DMS 273 (cell line): Measurements from ENCODE around the gene MESD.
"Not testable (repeated sequence)": the region's sequence is repeated elsewhere in the genome, so short reads cannot be mapped to it uniquely, and the experiment has no call there.

ENCODE experiments used
- DNase-seq: peaks from one replicate; lab custom pipeline; 2025; ENCODE audit not compliant: unreplicated experiment; lab: John Stamatoyannopoulos, UW

The MESD gene

DNA sequence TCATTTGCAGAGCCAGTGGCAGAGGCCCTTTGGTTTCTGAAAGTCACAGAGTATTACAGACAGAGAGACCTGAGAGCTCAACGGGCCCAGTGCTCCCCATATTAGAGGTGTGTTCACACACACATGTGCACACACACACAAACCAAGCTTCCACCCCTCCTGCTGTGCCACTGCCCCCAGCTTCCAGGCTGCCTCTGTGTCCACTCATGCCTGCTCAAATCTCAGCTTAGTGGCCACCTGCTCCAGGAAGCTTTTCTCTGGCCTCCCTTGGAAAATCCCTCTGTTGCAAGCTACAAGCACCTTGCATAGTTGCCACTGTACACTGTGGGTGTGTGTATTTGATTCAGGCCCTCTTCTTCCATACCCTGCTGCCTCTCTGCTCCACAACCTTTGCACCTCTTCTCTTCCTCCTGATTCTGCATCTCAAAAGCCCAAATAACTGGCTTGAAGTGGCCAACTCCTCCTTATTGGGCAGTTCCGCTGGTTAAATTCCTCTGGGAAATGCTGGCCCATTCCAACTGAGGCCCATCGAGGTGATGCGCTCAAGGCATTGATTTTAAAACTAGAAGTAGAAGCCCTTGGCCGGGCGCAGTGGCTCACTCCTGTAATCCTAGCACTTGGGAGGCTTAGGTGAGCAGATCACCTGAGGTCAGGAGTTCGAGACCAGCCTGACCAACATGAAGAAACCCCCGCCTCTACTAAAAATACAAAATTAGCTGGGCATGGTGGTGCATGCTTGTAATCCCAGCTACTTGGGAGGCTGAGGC lies 23.0 kb downstream of the MESD start:
- no peak for DNase-seq

DNA sequence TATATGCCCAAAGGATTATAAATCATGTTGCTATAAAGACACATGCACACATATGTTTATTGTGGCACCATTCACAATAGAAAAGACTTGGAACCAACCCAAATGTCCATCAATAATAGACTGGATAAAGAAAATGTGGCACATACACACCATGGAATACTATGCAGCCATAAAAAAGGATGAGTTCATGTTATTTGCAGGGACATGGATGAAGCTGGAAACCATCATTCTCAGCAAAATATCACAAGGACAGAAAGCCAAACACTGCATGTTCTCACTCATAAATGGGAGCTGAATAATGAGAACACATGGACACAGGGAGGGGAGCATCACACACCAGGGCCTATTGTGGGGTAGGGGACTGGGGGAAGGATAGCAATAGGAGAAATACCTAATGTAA lies 24.2 kb downstream of the MESD start:
- DNase-seq: not testable (repeated sequence)

DNA sequence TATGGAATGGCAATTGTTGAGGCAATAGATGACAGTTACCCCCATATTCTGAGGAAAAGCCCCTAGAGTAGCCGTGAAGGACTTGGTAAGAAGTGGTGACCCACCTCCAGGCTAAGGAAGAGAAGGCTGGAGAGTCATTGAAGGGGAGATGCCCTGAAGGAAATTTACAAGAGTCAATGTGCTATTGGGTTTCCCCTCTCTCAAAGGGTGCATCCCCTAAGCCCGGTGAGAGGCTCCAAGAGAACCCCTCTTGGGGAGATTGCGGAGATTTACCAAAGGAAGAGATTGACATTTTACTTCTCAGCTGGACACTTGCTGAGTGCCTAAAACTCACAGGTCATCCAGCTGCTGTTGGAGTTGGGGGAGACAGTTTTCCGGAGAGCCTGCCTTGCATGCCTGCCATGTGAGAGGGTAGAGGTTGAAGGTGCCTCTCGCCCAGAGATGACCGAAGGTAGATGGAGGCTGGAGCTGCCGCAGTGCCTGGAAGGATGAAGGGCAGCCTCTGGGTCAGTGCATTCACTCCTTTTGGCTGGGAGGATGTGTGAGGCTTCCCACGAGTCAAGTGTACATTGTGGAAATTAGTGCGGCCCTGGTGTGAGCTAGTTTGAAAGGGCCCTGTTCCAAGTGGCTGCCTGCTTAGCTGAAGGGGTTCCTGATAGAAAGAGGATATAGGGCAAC lies 30.7 kb downstream of the MESD start:
- DNase-seq: no peak

DNA sequence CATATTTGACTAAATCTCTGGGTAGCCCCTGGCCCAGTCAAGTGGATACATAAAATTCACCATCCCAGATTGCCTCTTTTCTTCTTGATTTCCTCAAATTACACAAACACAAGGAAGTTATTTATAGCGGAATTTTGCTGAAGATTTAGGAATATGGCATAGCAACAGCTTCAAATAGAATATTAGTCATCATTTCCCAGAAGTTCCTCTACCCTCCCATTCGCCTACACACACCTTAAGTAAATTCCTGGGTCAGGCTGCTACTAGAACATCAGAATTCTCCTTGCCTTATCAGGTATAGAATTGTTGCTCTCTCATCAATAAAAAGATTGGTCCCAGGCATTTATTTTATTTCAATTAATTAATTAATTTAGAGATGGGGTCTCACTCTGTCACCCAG lies 31.6 kb downstream of the MESD start:
- DNase-seq: no peak

DNA sequence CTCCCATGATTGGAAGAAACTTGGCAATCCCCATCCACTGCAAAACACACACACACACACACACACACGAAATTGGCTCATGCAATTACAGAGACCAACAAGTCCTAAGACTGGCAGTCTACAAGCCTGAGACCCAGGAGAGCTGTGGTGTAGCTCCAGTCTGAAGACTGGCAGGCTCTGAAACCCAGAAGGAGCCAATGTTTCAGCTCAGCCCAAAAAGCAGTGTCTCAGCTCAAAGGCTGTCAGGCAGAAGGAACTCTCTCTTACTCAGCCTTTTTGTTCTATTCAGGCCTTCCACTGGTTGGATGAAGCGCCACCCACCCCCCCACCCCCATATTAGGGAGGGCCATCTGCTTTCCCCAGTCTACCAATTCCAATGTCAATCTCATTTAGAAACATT lies 32.1 kb downstream of the MESD start:
- peak; percentile 46 for DNase-seq

DNA sequence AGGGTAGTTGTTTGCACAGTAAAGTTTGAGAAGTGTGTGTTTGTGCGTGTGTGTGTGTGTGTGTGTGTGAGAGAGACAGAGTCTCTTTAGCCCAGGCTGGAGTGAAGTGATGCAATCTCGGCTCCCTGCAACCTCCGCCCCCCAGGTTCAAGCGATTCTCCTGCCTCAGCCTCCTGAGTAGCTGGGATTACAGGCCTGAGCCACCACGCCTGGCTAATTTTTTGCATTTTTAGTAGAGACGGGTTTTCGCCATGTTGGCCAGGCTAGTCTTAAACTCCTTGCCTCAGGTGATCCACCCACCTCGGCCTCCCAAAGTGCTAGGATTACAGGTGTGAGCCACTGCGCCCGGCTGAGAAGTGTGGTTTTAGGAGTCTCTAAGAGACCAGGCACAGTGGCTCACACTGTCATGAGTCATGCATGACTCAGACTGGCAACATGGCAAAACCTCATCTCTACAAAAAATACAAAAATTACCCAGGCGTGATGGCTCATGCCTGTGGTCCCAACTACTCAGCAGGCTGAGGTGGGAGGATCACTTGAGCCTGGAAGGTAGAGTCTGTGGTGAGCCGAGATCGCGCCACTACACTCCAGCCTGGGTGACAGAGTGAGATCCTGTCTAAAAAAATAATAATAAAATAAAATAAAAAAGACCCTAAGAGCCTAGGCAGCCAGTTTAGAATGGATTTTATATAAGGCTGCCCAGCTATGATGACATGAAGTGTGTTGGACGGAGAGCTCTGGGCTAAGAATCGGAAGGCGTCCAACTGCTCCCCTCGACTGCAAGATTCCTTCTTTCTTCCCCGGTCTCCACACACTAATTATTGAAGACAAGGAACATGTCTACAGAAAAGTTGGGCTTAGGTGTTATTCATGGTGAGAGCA lies 33.8 kb downstream of the MESD start:
- DNase-seq: not testable (repeated sequence)

DNA sequence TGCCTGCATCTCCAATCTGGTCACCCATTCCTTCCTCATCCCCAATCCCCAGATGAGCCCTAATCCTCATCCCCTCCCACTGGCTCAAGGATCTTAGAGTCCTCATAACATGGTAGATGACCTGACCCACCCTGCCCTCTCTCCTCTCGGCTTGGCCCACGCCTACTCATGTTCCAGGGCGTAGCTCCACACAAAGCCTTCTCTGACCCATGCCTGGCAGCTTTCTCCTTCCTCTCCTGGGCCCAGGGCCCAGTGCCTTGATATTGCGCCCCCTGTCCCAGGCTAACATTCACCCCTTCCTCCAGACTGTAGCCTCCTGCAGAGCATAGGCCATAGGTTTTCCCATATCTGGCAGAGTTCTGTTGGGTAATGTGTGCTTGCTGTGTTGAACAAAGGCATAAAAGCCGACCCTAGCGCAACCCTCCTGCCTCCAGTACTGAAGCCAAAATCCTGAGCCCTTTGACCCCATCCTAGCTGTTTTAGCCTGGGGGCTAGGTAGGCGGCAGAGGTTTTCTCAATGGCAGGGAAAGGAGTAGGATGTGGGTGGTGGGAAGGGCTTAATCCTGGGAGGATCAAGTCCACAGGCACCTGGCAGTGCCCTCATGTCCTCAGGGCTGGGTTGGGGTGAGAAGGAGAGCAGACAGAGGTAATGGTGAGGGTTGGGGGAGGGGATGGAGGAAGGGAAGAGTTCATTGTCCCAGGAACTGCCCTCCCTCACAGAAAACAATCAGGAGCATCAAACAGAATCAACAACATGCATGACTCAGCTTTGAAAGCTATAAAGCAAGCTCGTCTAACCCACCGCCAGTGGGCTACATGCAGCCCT lies 35.5 kb downstream of the MESD start:
- DNase-seq: no peak

DNA sequence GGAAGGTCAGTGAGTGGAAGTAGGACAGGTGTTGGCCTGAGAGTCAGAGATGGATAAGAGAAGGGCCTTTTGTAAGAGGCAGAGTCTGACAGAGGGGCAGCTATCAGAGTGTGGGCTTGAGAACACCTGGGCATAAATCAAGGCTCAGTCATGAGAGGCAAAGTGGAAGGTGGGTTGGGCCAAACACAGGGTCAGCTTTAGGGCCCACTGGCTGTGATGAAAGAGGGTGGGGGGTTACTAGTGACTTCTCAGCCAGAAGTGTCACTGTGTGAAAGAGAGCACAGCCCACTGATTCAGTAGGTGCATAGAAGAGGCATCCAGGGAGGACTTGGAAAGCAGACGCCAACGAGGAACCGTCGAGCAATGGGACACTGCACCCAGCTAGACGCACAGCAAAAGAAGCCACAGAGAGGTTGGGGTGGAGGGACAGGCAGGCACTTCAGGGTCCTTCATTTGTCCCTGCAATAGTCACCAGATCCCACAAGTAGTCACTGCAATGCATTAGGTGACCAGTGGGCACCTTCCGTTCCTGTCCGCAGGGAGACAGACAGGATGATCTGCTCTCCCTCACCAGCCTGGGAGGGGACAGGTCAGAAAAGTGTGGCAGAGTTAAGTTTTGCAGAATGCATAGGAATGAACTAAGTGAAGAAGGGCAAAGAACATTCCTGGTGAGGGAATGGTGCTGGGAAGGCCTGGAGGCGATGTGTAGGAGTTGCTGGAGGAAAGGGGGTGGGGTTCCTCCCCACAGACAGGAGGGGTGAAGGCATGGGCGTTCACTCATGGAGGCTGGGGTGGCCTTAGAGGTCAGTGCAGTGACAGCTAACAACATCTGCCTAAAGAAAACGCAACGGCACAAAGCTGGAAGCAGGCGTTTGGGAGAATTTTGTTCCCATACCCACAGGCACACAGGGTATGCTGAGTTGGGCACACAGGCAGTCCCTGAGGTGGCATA lies 36.3 kb downstream of the MESD start:
- DNase-seq: no peak

DNA sequence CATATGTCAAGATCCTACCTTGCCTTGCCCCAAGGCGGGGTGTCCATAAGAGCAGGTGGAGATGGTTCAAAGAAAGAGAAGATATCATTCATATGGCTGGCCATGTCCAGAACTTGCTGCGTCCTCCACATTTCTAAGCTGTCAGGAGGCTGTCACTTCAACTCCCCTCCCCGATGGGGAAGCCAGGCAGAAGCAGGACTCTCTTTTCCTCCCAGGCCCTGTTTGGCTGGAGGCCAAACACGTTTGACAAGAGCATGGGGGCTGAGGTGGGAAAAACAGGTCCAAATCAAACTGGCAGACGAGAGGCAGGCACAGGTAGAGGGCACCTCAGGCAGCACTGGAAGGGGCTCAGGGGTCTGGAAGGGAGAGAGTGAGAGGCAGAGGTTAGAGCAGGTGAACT lies 37.7 kb downstream of the MESD start:
- no peak for DNase-seq

DNA sequence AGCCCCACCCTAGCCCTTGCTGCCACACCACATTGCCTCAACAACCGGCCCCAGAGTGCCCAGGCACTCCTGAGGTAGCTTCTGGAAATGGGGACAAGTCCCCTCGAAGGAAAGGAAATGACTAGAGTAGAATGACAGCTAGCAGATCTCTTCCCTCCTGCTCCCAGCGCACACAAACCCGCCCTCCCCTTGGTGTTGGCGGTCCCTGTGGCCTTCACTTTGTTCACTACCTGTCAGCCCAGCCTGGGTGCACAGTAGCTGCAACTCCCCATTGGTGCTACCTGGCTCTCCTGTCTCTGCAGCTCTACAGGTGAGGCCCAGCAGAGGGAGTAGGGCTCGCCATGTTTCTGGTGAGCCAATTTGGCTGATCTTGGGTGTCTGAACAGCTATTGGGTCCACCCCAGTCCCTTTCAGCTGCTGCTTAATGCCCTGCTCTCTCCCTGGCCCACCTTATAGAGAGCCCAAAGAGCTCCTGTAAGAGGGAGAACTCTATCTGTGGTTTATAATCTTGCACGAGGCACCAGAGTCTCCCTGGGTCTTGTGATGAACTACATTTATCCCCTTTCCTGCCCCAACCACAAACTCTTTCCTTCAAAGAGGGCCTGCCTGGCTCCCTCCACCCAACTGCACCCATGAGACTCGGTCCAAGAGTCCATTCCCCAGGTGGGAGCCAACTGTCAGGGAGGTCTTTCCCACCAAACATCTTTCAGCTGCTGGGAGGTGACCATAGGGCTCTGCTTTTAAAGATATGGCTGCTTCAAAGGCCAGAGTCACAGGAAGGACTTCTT lies 39.1 kb downstream of the MESD start:
- no peak for DNase-seq

DNA sequence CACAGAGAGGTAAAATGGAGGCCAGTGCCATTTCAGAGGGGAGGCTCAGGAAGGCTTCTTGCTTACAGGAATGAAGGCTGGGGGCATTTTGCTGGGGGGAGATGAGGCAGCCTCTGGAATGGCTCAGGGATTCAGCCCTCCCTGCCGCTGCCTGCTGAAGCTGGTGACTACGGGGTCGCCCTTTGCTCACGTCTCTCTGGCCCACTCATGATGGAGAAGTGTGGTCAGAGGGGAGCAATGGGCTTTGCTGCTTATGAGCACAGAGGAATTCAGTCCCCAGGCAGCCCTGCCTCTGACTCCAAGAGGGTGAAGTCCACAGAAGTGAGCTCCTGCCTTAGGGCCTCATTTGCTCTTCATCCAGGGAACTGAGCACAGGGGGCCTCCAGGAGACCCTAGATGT lies 39.9 kb downstream of the MESD start:
- no peak for DNase-seq

DNA sequence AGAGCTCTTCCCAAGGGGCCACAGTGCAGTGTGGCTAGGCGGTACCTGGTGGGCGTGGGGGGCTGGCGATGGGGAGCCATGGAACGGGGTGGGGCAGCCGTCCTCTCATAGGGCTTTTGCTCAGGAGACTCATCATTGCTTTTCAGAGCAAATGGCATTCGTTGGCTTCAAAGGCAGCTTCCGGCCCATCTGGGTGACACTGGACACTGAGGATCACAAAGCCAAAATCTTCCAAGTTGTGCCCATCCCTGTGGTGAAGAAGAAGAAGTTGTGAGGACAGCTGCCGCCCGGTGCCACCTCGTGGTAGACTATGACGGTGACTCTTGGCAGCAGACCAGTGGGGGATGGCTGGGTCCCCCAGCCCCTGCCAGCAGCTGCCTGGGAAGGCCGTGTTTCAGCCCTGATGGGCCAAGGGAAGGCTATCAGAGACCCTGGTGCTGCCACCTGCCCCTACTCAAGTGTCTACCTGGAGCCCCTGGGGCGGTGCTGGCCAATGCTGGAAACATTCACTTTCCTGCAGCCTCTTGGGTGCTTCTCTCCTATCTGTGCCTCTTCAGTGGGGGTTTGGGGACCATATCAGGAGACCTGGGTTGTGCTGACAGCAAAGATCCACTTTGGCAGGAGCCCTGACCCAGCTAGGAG lies 40.8 kb downstream of the MESD start:
- no peak for DNase-seq

DNA sequence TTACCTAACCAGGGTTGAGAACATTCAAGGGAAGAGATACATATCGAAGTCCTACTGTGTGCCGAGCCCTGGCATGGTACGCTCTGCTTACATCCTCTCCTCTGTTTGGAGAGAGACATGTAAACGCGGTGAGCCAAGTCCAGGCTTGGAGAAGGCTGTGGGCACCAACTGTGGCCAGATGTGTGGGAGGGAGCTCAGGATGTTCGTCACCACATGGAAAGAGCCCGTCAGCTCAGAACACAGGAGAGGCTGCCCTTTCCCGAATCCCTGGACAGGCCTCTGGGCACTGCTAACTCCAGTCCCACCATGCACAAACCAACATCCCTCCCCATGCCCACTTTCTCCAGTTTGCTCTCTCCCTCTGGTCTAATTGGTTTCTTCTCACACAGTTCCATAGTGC lies 43.0 kb downstream of the MESD start:
- DNase-seq: no peak

DNA sequence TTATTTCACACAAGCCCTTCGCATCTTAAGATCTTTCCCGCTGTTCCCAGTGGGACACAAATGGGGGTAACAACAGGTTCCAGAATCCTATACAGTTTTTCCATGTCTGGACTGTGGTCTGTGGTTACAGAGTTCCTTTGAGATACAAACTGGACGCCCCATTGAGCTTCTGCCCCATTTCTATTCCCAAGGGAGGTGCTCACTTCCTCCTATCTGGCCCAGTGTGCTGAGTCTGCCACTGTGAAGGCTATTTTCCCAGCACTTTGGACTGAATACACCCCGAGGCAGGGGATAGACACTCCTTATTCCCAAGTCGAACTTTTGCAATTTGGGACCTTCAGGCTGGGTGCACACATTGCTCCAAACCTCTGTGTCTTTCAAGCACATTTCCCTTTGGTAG lies 44.0 kb downstream of the MESD start:
- no peak for DNase-seq

DNA sequence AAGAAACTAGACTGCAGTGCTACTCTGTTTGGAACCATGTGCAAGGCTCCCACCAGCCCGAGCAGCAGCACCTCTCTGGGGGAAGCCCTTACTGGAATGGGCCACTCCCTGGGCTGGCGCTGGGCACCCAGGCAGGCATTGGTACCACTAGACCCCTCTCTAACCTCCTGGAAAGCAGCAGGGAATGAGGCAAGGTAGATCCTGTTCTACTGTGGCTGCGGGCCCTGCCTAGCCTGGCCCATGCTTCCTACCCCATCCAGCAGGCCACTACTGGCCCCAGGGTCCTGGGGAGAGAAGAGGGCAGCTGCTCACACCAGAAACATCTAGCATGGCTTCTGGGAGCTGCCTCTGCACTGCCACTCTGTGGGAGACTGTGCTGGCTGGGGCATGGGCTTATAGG lies 44.8 kb downstream of the MESD start:
- no peak for DNase-seq

DNA sequence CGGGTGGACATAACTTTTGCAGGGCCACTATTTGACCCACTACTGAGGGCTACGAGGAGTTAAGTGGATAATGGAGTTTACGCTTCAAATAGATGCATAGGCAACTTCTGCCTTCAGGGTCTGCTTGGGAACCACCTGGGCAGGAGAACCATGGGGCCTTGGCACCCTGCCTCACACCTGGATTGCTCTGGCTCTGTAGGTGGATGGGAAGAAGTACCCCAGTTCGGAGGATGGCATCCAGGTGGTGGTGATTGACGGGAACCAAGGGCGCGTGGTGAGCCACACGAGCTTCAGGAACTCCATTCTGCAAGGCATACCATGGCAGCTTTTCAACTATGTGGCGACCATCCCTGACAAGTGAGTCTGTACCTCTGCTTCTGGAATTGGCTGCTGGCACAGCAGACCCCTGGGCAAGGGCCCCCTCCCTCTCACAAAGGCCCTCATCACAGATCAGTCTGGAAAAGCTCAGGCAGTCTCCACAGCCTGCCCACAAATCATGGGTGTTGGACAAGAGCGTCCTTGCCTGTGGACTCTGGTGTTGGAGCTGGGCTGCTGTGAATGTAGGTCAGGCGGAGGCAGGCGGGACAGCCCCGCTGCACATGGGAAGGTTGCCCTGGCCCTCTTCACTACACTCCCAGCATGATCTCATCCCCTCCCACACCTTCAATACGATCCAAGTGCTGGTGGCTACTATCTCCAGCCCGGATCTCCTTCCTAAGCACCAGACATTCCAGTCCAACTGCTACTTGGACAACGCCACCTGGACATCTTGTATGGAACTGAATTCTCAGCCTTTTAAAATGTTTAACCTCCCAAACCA lies 46.7 kb downstream of the MESD start:
- no peak for DNase-seq

DNA sequence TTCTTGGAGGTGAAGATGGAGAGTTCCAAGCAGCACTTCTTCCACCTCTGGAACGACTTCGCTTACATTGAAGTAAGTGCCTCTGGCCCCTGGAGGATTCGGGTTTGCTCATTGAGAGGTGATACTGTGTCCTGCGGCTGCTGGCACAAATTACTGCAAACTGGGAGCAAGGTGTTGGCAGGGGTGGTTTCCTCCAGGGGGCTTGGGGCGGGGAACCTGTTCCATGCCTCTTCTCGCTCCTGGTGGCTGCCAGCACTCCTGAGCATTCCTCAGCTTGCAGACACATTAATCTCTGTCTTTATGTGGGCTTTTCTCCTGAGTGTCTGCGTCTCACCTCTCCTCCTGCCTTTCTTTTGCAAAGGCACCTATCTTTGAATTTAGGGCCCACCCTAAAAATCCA lies 47.4 kb downstream of the MESD start:
- no peak for DNase-seq

DNA sequence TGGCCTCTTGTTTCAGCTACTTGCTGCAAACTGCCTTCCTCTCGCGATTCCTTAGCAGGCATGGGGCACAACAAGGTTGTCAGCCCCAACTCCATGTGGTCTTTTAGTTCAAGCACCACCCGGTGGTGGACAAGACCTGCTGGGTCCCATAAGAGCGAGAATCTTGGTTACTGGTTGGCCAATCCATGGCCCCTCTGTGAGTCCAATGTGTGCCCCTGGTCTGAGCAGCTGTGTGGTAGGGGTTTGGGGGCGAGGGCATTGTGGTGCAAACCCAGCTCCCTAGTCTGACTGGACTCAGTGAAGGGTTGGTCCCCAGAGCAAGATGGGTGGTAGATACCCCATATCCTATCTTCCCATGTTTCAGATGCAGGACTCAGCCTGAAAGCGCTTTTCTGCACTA lies 48.8 kb downstream of the MESD start:
- no peak for DNase-seq
